SU-DHL-6 (cell line): ENCODE measurements around the gene THEM4.

Source experiments
- EZH2phosphoT487 ChIP-seq: fragments of 200-600 bp; sonication (generic), shearing (Covaris generic); conservative IDR thresholded peaks from 2 replicates; pipeline ENCODE4 v1.6.1; 2018; ENCODE audit warnings: mild to moderate bottlenecking, antibody characterized with exemption, low read length, moderate library complexity, mixed read lengths
- TF ChIP-seq, protein P1 (sequence below): fragments of 200-600 bp; sonication (generic); IDR thresholded peaks from one replicate; pipeline ENCODE4 v1.5.1; 2017; ENCODE audit warnings: antibody characterized with exemption, mild to moderate bottlenecking, low read length, moderate library complexity; ENCODE audit not compliant: insufficient read depth, poor library complexity, severe bottlenecking

DNA sequence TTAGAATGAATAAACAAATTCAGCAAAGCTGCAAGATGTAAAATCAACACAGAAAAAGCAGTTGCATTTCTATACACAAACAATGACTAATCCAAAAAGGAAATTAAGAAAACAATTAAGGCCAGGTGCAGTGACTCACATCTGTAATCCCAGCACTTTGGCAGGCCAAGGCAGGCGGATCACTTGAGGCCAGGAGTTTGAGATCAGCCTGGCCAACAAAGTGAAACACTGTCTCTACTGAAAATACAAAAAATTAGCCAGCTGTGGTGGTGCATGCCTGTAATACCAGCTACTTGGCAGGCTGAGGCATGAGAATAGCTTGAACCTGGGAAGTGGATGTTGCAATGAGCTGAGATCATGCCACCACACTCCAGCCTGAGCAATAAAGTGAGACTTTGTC is 22.3 kb downstream of the THEM4 start:
- TF ChIP-seq, protein P1, sequence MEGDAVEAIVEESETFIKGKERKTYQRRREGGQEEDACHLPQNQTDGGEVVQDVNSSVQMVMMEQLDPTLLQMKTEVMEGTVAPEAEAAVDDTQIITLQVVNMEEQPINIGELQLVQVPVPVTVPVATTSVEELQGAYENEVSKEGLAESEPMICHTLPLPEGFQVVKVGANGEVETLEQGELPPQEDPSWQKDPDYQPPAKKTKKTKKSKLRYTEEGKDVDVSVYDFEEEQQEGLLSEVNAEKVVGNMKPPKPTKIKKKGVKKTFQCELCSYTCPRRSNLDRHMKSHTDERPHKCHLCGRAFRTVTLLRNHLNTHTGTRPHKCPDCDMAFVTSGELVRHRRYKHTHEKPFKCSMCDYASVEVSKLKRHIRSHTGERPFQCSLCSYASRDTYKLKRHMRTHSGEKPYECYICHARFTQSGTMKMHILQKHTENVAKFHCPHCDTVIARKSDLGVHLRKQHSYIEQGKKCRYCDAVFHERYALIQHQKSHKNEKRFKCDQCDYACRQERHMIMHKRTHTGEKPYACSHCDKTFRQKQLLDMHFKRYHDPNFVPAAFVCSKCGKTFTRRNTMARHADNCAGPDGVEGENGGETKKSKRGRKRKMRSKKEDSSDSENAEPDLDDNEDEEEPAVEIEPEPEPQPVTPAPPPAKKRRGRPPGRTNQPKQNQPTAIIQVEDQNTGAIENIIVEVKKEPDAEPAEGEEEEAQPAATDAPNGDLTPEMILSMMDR = no peak
- no peak for TF ChIP-seq EZH2phosphoT487
